Fibroblast of the conjunctiva (primary cell): Measurements from ENCODE around the gene PXYLP1.
"Not testable (repeated sequence)": the region's sequence is repeated elsewhere in the genome, so short reads cannot be mapped to it uniquely, and the experiment has no call there.

Source experiments
- DNase-seq: peaks from one replicate; pipeline ENCODE4 v3.0.0-alpha.2; 2010; ENCODE audit warnings: low read depth

Gene PXYLP1, protein sequence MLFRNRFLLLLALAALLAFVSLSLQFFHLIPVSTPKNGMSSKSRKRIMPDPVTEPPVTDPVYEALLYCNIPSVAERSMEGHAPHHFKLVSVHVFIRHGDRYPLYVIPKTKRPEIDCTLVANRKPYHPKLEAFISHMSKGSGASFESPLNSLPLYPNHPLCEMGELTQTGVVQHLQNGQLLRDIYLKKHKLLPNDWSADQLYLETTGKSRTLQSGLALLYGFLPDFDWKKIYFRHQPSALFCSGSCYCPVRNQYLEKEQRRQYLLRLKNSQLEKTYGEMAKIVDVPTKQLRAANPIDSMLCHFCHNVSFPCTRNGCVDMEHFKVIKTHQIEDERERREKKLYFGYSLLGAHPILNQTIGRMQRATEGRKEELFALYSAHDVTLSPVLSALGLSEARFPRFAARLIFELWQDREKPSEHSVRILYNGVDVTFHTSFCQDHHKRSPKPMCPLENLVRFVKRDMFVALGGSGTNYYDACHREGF

GRCh38 chr3:141231101-141231951 lies at the start of gene PXYLP1:
Gene PXYLP1, plus strand, starts transcription at chr3:141231825. Its CDS starts 28,351 bp downstream, at chr3:141260176.
- peak; percentile 78 for DNase-seq

DNA sequence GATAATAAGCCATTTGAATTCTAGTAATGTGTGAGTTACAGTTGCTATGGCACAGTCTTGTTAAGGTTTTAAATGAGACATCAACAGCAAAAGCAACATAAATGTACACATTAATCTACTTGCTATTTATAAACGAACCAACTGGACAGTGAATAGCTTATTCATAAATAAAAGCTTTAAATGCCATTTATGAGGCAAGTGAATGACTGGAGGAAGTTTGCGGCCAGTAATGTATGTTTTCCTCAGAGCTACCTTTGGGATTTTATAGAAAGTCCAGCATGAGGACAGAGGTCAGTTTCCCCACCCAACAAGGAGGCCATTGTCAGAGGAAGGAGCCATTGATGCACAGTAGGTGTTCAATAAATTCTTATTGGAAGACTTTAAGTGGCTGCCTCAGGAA lies 48.0 kb upstream of the PXYLP1 start:
- no peak for DNase-seq

DNA sequence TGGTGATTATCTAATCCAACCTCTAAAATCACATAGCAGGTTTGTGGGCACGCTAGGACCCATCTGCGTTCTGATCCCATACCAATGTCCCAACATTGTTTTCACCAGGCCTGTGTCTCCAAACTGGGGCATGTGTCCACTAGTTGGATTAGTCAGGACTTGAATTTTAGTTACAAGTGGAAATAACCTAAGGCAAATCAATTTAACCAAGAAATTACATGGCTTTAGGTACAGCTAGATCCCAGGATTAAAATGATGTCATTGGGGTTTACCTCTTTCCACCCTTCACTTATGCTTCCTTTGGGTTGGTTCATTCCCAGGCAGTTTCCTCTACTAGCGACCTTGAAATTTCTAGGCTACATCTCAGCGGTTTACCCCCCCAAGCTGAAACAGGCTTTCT lies 47.2 kb upstream of the PXYLP1 start:
- DNase-seq: no peak

DNA sequence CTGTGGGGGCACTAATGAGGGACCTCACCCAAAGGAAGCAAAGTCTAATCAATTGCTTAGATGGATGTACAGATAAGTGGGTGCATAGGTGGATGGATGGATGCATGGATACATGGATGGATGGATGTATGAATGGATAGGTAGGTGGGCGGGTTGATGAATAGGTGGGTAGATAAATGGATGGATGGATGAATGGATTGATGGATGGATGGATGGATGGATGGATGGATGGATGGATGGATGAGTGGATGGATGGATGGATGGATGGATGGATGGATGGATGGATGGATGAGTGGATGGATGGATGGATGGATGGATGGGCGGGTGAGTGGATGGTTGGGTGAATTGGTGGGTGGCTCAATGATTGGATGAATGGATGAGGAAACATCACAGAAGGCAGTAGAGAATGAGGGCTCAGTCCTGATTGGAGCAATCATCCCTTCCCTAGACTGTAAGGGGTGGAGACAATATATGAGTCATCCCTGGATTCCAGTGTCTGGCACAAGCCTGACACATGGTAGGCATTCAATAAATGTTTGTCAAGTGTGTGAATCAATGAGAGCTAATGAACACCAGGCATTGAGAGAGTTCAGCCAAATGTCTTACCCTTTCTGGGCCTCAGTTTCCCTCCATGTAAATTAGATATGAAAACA lies 40.4 kb upstream of the PXYLP1 start:
- DNase-seq: no peak

DNA sequence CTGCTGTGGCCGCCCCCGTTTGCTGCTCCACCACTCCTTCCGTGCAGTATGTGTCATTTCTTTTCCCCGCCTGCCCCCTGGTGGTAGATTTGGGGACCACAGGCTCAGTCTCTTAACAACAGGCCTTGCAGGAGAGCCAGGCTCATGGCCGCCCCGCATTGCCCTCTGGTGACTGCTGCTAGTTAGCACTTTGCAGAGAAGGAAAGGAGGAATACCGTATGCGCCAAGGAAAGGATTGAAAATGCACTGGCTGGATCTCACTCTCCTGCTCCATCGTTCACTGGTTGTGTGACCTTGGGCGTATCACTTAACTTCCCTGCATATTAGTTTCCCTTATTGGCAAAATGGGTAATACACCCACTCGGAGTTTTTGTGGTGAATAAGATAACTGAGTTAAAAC lies 39.3 kb upstream of the PXYLP1 start:
- peak; percentile 88 for DNase-seq

- DNase-seq: no peak
These were observed 38.4 kb upstream of the PXYLP1 start for GRCh38 chr3:141193066-141193830.

DNA sequence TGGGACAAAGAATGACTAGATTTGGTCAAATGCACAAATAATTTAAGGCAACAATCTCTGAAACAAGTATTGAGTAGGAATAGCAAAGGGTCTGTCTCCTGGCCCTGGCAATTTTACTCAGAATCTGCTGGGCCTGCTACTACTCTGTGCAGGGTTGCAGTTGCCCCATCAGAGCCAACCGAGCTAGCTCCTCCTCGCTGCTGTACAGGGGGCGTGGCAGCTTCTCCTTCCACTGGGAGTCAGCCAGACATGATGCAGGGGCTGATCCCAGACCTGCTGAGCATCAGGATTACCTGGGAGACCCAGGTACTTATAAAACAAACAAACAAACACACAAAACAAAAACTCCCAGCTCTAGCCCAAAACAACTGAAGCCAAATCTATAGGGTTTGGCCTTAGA lies 30.5 kb upstream of the PXYLP1 start:
- DNase-seq: no peak

- no peak for DNase-seq
These were observed 28.9 kb upstream of the PXYLP1 start for GRCh38 chr3:141202682-141203081.

DNA sequence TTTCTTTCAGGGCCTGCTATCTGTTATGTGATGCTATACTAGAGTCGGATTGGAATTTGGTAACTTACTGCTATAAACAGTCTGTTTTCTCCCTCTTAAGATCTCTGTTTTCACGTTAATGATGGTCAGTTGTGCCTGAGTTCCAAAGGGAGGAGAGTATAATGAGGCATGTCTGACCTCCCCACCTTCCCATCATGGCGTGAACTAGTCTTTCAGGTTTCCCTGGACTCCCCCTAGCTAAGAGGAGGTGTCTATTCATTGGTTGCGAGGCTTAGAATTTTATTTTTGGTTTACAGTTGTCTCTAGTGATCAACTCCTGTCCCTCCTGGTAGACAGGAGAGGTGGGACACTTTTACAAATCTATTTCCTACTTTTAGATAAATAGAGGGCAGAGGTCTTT lies 27.8 kb upstream of the PXYLP1 start:
- DNase-seq: no peak

- no peak for DNase-seq
These were observed 27.3 kb upstream of the PXYLP1 start for GRCh38 chr3:141204343-141204742.

DNA sequence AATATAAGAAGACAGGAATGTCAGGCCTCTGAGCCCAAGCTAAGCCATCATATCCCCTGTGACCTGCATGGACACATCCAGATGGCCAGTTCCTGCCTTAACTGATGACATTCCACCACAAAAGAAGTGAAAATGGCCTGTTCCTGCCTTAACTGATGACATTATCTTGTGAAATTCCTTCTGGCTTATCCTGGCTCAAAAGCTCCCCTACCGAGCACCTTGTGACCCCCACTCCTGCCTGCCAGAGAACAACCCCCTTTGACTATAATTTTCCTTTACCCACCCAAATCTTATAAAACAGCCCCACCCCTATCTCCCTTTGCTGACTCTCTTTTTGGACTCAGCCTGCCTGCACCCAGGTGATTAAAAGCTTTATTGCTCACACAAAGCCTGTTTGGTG lies 20.3 kb upstream of the PXYLP1 start:
- not testable (repeated sequence) for DNase-seq

- no peak for DNase-seq
These were observed 19.5 kb upstream of the PXYLP1 start for GRCh38 chr3:141212101-141212500.

- DNase-seq: no peak
These were observed 19.1 kb upstream of the PXYLP1 start for GRCh38 chr3:141212555-141212954.

DNA sequence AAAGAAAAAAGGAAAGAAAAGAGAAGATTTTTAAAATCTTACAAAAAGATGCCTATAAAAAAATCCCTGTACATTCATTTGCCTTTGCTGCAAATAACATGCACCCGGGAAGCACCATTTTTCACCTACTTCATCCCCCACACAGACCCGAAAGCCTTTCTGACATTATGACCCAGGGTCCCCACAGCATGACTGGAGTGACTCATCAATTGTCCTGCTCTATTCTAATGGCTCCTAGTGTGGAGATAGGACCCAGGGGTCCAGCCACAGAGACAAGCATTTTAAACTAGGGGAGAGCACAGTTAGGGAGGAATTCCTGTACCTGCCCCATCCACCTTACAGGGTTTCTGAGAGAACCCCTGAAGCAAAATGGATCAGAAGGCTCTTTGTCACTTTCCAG lies 14.7 kb upstream of the PXYLP1 start:
- no peak for DNase-seq

- no peak for DNase-seq
These were observed 14.2 kb upstream of the PXYLP1 start for GRCh38 chr3:141217389-141217788.

- no peak for DNase-seq
These were observed 13.3 kb upstream of the PXYLP1 start for GRCh38 chr3:141218162-141218835.

- no peak for DNase-seq
These were observed 12.7 kb upstream of the PXYLP1 start for GRCh38 chr3:141218926-141219325.

DNA sequence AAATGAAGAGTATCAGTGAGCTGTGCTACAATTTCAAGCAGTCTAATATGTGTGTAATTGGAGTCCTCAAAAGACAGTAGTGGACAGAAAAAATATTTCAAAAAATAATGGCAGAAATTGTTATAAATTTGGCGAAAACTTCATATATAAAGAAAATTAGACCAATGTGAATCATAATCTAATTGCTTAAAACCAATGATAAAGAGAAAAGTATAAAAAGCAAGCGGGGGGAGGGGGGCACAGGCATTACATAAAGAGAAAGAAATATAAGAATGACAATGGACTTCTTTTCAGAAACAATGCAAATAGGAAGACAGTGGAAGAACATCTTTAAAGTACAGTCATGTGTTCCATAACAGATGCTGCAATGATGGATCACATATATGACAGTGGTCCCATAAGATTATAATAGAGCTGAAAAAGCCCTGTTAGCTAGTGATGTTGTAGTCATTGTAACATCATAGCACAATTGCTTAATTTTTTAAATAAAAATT lies 7.9 kb upstream of the PXYLP1 start:
- DNase-seq: no peak

GRCh38 chr3:141225939-141226338 lies 5.7 kb upstream of the PXYLP1 start:
- DNase-seq: no peak

- DNase-seq: no peak
These were observed 4.4 kb upstream of the PXYLP1 start for GRCh38 chr3:141227216-141227615.

DNA sequence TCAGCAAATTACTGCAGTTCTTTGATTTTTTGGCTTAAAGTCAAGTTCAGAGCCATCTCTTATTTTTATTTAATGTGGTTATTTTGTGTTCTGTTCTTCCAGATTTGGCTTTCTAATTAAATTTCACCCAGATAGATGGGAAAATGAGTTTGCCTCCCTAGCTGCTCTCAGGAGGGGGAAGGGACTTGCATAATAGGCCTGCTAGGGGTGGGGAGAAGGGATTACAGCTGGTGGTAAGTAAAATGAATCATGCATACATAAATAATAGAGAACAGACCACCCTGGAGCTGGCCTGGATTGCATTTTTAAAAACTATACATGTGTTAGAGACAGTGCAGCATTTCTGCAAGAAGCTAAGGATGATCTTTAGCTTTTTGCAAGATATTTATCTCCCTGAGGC lies 3.9 kb upstream of the PXYLP1 start:
- DNase-seq: peak; percentile 75
